ENCODE measurements around the gene RTN4. TPM values are rescaled to one million over a fixed set of nuclear protein-coding genes. Genes with fewer than 3 reads are reported as not detected.

The RTN4 gene
- total RNA-seq, 4 donors from 2014 or later: 216 to 304 (median 228) TPM

DNA sequence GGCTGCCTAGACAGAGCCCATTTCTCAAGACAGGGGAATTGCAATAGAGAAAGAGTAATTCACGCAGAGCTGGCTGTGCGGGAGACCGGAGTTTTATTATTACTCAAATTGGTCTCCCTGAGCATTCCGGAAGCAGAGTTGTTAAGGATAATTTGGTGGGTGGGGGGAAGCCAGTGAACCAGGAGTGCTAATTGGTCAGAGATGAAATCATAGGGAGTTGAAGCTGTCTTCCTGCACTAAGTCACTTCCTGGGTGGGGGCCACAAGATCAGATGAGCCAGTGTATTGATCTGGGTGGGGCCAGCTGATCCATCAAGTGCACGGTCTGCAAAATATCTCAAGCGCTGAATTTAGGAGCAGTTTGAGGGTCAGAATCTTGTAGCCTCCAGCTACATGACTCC, 84.8 kb downstream of the RTN4 start:
- Histone ChIP-seq H3K36me3 (peaks cover 0 to 34% of the 10 kb centered on the region in 2 donors), H3K4me3 (no peak overlapping the region), H3K4me1 (peaks cover 0 to 20% (median 0%) of the 10 kb centered on the region in 3 donors), H3K27me3 (no peaks in the 10 kb centered on the region), H3K9me3 (no peaks in the 10 kb centered on the region), H3K27ac (no peak overlapping the region)
- ATAC-seq: no peak
- TF ChIP-seq POLR2A (IDR thresholded peaks at IDR 0.05): no peak
- no peak for TF ChIP-seq EP300 (IDR thresholded peaks at IDR 0.05)
- TF ChIP-seq, protein P1, sequence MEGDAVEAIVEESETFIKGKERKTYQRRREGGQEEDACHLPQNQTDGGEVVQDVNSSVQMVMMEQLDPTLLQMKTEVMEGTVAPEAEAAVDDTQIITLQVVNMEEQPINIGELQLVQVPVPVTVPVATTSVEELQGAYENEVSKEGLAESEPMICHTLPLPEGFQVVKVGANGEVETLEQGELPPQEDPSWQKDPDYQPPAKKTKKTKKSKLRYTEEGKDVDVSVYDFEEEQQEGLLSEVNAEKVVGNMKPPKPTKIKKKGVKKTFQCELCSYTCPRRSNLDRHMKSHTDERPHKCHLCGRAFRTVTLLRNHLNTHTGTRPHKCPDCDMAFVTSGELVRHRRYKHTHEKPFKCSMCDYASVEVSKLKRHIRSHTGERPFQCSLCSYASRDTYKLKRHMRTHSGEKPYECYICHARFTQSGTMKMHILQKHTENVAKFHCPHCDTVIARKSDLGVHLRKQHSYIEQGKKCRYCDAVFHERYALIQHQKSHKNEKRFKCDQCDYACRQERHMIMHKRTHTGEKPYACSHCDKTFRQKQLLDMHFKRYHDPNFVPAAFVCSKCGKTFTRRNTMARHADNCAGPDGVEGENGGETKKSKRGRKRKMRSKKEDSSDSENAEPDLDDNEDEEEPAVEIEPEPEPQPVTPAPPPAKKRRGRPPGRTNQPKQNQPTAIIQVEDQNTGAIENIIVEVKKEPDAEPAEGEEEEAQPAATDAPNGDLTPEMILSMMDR (IDR thresholded peaks at IDR 0.05): no peak
- TF ChIP-seq POLR2AphosphoS5 (IDR thresholded peaks at IDR 0.05): no peak
- WGBS, 2 donors (ENCODE audit: low coverage in 1 of 2): 88 to 94% methylated on average over 3 of the region's 6 CpGs

DNA sequence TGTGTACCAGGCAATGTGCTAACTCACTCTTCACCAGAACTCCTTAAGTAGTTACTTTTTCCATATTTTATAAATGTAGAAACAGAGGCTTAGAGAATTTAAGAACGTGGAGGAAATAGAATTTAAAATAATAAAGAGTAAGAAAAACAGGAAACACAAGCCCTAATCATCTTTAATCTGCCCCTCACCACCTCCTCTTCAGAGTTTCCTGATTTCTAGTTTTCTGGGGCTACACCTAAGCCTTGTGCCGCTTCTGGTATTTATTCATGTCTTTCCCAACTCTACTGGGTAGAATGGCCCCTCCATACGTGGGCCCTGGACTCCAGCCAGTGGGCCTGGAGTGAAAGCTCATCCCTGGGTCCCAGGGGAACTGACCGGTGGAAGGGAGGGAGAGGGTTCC, 85.4 kb downstream of the RTN4 start:
- no peak overlapping the region for H3K27ac ChIP-seq
- WGBS, 2 donors (ENCODE audit: low coverage in 1 of 2): 30 to 85% methylated on average over 2 to 4 of the region's 4 CpGs

DNA sequence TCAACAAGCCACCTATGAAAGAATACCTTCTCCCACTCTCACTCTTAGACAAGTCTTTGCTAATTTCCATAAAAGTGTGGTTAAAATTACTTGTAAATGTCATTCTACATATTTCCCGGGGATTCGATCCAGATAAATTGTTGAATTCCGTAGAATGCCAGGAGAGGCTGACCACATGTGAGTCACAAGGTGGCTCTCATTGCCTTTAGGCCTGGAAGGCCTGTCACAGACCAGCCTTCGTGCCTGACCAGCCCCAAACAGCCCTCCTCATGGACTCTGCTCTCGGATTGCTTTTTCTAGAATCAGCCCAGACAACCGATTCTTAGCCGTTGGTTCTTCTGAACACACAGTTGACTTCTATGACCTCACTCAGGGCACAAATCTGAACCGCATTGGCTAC, 86.0 kb downstream of the RTN4 start:
- Histone ChIP-seq H3K27me3 (no peaks in the 10 kb centered on the region), H3K4me3 (no peak overlapping the region), H3K9me3 (no peaks in the 10 kb centered on the region), H3K27ac (no peak overlapping the region), H3K36me3 (peaks cover 0 to 22% of the 10 kb centered on the region in 2 donors), H3K4me1 (peaks cover 0 to 20% (median 0%) of the 10 kb centered on the region in 3 donors)
- WGBS, 2 donors (ENCODE audit: low coverage in 1 of 2): 91 to 97% methylated on average over 6 to 8 of the region's 8 CpGs
- TF ChIP-seq, protein P1 (IDR thresholded peaks at IDR 0.05): no peak
- TF ChIP-seq POLR2A (IDR thresholded peaks at IDR 0.05) (no peak), EP300 (IDR thresholded peaks at IDR 0.05) (no peak), POLR2AphosphoS5 (IDR thresholded peaks at IDR 0.05) (no peak)
- ATAC-seq: no peak

More for the DNA sequence above, 85.4 kb downstream of the RTN4 start:
- Histone ChIP-seq H3K27me3 (no peaks in the 10 kb centered on the region), H3K9me3 (no peaks in the 10 kb centered on the region), H3K4me3 (no peak overlapping the region), H3K4me1 (peaks cover 0 to 20% (median 0%) of the 10 kb centered on the region in 3 donors), H3K36me3 (peaks cover 0 to 28% of the 10 kb centered on the region in 2 donors)
- no peak for ATAC-seq
- TF ChIP-seq, protein P1 (IDR thresholded peaks at IDR 0.05): no peak
- TF ChIP-seq POLR2A (IDR thresholded peaks at IDR 0.05) (no peak), POLR2AphosphoS5 (IDR thresholded peaks at IDR 0.05) (no peak)

DNA sequence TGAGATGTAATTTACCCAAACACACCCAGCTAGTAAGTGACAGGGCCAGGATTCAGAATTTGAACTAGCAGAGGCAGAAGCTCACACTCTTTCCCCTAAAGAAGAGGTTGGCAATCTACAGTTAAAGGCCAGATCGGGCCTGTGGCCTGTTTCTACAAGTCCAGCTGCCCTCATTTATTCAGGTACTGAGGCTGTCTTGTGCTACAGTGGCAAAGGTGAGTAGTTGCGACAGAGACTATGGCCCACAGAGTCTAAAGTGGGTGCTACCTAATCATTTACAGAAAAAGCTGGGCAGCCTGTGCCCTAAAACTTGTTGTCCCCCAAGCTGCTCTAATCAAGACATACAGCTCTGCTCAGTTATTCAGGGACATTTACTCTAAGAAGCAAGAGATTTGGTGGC, 86.8 kb downstream of the RTN4 start:
- Histone ChIP-seq H3K27me3 (no peaks in the 10 kb centered on the region), H3K4me1 (peaks cover 0 to 20% (median 0%) of the 10 kb centered on the region in 3 donors), H3K9me3 (no peaks in the 10 kb centered on the region), H3K36me3 (peaks cover 0 to 15% of the 10 kb centered on the region in 2 donors), H3K27ac (no peak overlapping the region), H3K4me3 (no peak overlapping the region)
- WGBS, 2 donors (ENCODE audit: low coverage in 1 of 2): 80 to 100% methylated on average over 1 of the region's 2 CpGs
- TF ChIP-seq, protein P1 (IDR thresholded peaks at IDR 0.05): no peak
- no peak for TF ChIP-seq POLR2A (IDR thresholded peaks at IDR 0.05)
- TF ChIP-seq POLR2AphosphoS5 (IDR thresholded peaks at IDR 0.05): no peak
- TF ChIP-seq EP300 (IDR thresholded peaks at IDR 0.05): no peak
- ATAC-seq: no peak

DNA sequence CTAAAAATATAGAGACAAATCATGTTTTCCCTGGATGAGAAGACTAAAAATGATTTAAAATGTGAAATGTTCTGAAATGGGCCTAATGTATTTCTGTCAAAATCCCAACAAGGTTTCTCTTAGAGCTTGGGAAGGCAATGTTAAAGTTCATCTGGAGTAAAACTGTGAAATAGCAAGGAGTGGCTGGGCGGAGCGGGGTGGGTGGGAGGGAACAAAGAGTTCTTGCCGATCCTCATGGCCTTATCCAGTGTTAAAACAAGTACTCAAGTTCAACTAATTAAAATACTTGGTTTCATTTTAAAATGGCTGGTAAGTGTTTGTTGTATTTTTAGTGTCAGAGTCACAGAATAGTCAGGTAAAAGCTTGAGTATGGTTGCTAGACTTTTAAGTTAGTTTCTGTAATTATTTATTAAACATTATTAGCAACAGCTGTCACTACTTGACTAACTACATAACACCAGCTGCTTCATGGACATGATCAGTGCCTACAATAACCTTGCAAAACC, 87.3 kb downstream of the RTN4 start:
- Histone ChIP-seq H3K27ac (no peak overlapping the region), H3K4me1 (peaks cover 0 to 20% (median 0%) of the 10 kb centered on the region in 3 donors), H3K9me3 (no peaks in the 10 kb centered on the region), H3K4me3 (no peak overlapping the region), H3K27me3 (no peaks in the 10 kb centered on the region), H3K36me3 (peaks cover 0 to 10% of the 10 kb centered on the region in 2 donors)
- TF ChIP-seq EP300 (IDR thresholded peaks at IDR 0.05): no peak
- TF ChIP-seq POLR2AphosphoS5 (IDR thresholded peaks at IDR 0.05): no peak
- TF ChIP-seq POLR2A (IDR thresholded peaks at IDR 0.05): no peak
- TF ChIP-seq, protein P1 (IDR thresholded peaks at IDR 0.05): no peak
- WGBS, 2 donors (ENCODE audit: low coverage in 1 of 2): 77 to 84% methylated on average over 3 of the region's 3 CpGs
- ATAC-seq: no peak

Data from gastroesophageal sphincter (tissue), 4 donors.